ENCODE measurements around the gene FAIM2. TPM values are rescaled to one million over a fixed set of nuclear protein-coding genes. Genes with fewer than 3 reads are reported as not detected.

The FAIM2 gene
- total RNA-seq, 4 donors from 2014 or later: 0.38 to 0.65 (median 0.56) TPM; not detected in 1

- no peaks in the 10 kb centered on the region for H3K36me3 ChIP-seq
- no peaks in the 10 kb centered on the region for H3K9me3 ChIP-seq
- 91% methylated on average over 9 of the region's 14 CpGs for WGBS
- no peak for DNase-seq (ENCODE audit: low spot score in 2 of 2)
- no peak overlapping the region for H3K27ac ChIP-seq
- no peak overlapping the region for H3K4me3 ChIP-seq
- H3K4me1 ChIP-seq: peaks cover 48% of the 10 kb centered on the region
- H3K27me3 ChIP-seq: no peaks in the 10 kb centered on the region
- no peak for TF ChIP-seq CTCF (IDR thresholded peaks at IDR 0.05)
- no peak for TF ChIP-seq POLR2AphosphoS5 (IDR thresholded peaks at IDR 0.05)
- no peak for TF ChIP-seq EP300 (IDR thresholded peaks at IDR 0.05)
- TF ChIP-seq POLR2A (IDR thresholded peaks at IDR 0.05): no peak
Measured at GRCh38 chr12:49869816-49870500, 33.7 kb downstream of the FAIM2 start.

DNA sequence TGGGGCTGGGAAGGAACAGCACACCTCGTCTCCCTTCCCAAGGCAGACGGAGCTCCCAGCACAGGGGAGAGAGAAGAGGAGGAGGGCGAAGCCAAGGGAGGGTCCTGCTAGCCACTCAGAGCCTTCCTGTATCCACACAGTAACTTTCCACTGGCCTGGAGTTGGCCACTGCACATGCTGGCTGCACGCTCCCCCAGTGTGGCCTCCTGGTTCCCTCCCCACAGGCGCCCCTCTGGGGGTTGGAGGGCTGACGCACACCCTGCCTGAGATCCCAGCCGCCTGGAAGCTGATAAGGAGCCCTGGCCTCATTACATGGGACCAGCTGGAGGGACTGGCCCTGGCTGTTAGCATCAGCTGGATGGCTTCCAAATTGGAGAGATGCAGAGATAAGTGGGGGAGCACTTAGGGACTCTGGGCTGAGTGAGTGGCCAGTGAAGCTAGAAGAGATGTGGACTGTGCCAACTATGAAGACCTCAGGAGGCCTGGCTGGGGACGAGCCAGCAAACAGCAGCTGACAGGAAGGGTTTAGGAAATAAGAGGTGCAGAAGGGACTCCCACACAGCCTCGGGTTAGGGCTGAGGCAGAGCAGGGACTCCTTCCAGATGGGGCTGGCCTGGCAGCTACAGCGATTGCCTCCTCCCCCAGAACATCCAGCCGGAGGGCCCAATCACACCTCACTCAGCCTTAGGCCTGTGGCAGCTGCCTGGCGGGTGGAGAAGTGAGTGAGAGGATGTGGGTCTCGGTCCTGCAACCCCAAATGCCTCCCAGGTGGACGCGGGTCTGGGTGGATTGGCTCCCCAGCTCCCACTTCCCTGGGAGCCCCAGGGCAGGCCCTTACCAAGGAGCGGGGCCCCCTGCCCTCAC lies 34.5 kb downstream of the FAIM2 start:
- no peak overlapping the region for H3K27ac ChIP-seq
- 28% methylated on average over 10 of the region's 16 CpGs for WGBS
- H3K9me3 ChIP-seq: no peaks in the 10 kb centered on the region
- peaks cover 44% of the 10 kb centered on the region for H3K4me1 ChIP-seq
- no peaks in the 10 kb centered on the region for H3K27me3 ChIP-seq
- no peaks in the 10 kb centered on the region for H3K36me3 ChIP-seq
- DNase-seq (ENCODE audit: low spot score in 2 of 2): no peak
- no peak overlapping the region for H3K4me3 ChIP-seq
- TF ChIP-seq POLR2A (IDR thresholded peaks at IDR 0.05): no peak
- TF ChIP-seq POLR2AphosphoS5 (IDR thresholded peaks at IDR 0.05): no peak
- TF ChIP-seq CTCF (IDR thresholded peaks at IDR 0.05): no peak
- TF ChIP-seq EP300 (IDR thresholded peaks at IDR 0.05): no peak

DNA sequence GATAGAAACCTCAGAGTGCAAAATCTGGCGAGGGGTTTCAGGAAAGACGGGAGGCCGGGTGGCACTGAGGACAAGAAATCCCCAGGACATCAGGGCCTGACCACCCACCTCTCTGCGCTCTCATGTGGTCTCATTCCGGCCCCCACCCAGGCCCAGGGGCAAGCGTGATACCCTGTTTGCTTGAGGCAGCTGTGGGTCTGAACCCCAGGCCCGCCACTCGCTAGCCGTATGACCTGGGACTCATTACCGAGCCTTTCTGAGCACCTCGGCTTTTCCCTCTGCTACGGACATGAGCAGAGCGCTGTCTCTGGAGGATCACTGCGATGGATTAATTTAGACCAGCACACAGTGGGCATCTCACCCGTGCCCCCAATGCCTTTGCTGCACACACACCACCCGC lies 35.3 kb downstream of the FAIM2 start:
- Histone ChIP-seq H3K27ac (no peak overlapping the region), H3K4me3 (no peak overlapping the region), H3K9me3 (no peaks in the 10 kb centered on the region), H3K36me3 (no peaks in the 10 kb centered on the region), H3K4me1 (peaks cover 40% of the 10 kb centered on the region), H3K27me3 (no peaks in the 10 kb centered on the region)
- WGBS: 86% methylated on average over 15 of the region's 16 CpGs
- no peak for DNase-seq (ENCODE audit: low spot score in 2 of 2)
- no peak for TF ChIP-seq POLR2A (IDR thresholded peaks at IDR 0.05)
- no peak for TF ChIP-seq CTCF (IDR thresholded peaks at IDR 0.05)
- TF ChIP-seq POLR2AphosphoS5 (IDR thresholded peaks at IDR 0.05): no peak
- TF ChIP-seq EP300 (IDR thresholded peaks at IDR 0.05): no peak

DNA sequence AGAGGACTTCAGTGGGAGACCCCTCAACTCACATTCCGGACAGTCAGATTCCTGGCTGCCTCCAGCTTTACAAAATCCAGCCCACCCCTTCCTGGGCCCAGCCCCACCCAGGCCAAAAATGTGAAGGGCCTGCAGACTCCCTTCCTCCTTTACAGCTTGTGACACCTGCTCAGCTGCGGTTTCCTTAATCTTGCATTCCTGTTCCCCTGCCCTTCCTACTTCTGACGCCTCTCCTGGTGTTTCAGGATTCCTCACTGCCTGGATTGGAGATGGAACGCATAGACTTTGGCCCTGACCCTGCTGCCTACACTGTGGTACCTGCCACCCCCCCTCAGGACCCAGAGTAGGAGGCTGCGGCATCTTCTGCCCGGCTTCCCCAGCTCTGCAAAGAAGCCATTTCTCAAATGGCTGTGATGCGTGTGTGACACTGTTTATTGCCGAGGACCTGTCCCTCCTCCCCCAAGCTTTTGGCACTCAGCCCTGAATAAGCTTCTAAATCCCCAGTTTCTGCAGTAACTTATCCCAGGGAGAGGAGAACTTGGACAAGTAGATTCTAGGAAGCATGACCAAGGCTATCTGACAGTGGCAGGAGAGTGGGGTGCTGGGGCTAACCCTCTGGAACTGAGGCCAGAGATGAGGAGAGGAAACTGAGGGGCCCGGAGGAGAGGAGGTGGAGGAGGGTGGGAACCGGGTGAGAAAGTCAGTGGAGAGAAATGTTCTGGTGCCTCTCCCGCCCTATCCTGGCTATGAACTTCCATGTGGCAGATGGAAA lies 35.9 kb downstream of the FAIM2 start:
- WGBS: 49% methylated on average over 11 of the region's 11 CpGs
- Histone ChIP-seq H3K4me1 (peaks cover 33% of the 10 kb centered on the region), H3K9me3 (no peaks in the 10 kb centered on the region), H3K27ac (no peak overlapping the region), H3K36me3 (no peaks in the 10 kb centered on the region), H3K4me3 (no peak overlapping the region), H3K27me3 (no peaks in the 10 kb centered on the region)
- no peak for TF ChIP-seq EP300 (IDR thresholded peaks at IDR 0.05)
- TF ChIP-seq POLR2A (IDR thresholded peaks at IDR 0.05): no peak
- TF ChIP-seq CTCF (IDR thresholded peaks at IDR 0.05): no peak
- TF ChIP-seq POLR2AphosphoS5 (IDR thresholded peaks at IDR 0.05): no peak
- no peak for DNase-seq (ENCODE audit: low spot score in 2 of 2)
